IPS DF 6.9 (cell line): ENCODE data around the gene SGTA.
A peak's percentile ranks its signal among the peaks of the same experiment; 100 is the strongest.

Experiments
- DNase-seq: peaks from one replicate; pipeline ENCODE4 v3.0.0-alpha.2; 2013; ENCODE audit warnings: low read depth, low spot score
- H3K27ac ChIP-seq: one replicate; pipeline ENCODE4 v1.5.1; 2013; ENCODE audit warnings: low read length, control low read depth
- H3K27me3 ChIP-seq: 2 replicates; pipeline ENCODE4 v1.6.1; 2013; ENCODE audit warnings: mild to moderate bottlenecking, low read length; ENCODE audit not compliant: control insufficient read depth, insufficient read depth
- H3K36me3 ChIP-seq: 2 replicates; pipeline ENCODE4 v1.6.1; 2013; ENCODE audit warnings: low read length; ENCODE audit not compliant: control insufficient read depth, insufficient read depth
- H3K4me1 ChIP-seq: 2 replicates; pipeline ENCODE4 v1.6.1; 2013; ENCODE audit warnings: low read length; ENCODE audit not compliant: control insufficient read depth, insufficient read depth
- H3K4me3 ChIP-seq: 2 replicates; pipeline ENCODE4 v1.5.1; 2013; ENCODE audit warnings: mild to moderate bottlenecking, low read length
- H3K9me3 ChIP-seq: 2 replicates; pipeline ENCODE4 v1.6.1; 2013; ENCODE audit warnings: low read length, inconsistent platforms; ENCODE audit not compliant: control insufficient read depth, insufficient read depth
- WGBS: extraction: QIAGEN DNeasy Blood & Tissue Kit; methylation state at CpG from one replicate; pipeline ENCODE4 v1.1.7; 2013; ENCODE audit warnings: mixed read lengths, missing lambda C conversion rate; ENCODE audit not compliant: insufficient read length, insufficient coverage; 5-methylcytosine and 5-hydroxymethylcytosine counted together

The SGTA gene

GRCh38 chr19:2722541-2723344 is 60.3 kb downstream of the SGTA start:
- H3K36me3 ChIP-seq, result no peaks in the 10 kb centered on the region
- no peaks in the 10 kb centered on the region for H3K9me3 ChIP-seq
- H3K27me3 ChIP-seq, result no peaks in the 10 kb centered on the region
- H3K4me1 ChIP-seq, result peaks cover 2% of the 10 kb centered on the region; the same call in 1 of the 2 replicates
- DNase-seq, result no peak
- no peak overlapping the region for H3K27ac ChIP-seq
- WGBS, result no CpG with 5 or more reads among the region's 28 CpGs
- H3K4me3 ChIP-seq, result no peak overlapping the region

DNA sequence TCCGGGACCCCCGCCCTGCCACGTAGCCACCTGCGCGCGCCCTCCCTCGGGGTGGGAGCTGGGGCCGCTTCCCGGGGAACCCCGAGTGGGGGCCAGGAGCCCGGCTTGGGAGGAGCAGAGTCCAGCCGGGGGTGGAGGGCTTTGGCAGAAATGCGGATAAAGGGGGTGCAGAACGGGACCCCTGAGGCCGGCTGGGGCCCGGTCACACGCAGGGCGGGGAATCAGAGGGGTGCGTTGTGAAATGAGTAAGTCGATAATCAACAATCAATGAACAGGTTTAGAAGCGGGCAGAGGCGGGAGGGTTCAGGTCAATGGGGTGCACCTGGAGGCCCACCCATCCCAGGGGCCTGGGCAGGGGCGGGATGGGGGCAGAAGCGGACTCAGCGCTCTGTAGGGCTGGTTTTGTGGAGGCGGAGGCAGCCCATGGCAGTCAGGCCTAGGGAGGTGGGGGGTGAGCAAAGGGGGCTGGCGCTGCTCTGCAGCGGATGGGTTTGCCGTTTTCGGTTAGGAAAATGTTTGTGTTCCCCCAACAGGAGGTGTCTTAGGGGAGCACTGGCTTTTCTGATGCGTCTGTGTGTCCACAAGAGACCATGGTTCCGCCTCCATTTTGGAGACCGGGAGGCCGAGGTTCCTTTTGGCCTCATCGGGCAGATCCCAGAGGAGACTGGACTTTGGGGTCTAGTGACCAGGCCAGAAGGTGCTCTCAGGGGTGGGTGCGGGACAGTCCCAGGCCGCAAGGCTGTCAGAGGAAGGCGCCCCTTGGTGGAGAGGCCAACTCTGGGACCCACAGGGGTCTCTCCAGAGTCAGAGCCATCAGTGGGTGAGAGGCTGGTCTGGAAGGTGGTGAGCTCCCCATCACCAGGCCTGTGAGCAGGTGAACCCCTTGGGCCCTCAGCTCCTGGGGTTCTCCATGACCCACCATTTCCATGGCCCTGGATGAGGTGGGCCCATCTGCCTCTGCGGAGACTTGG is 61.2 kb downstream of the SGTA start:
- Histone ChIP-seq H3K9me3 (no peaks in the 10 kb centered on the region), H3K36me3 (no peaks in the 10 kb centered on the region), H3K4me1 (peaks cover 2% of the 10 kb centered on the region; the same call in 1 of the 2 replicates), H3K27me3 (no peaks in the 10 kb centered on the region), H3K4me3 (peak overlapping the region; percentile 44; the same call in 1 of the 2 replicates), H3K27ac (no peak overlapping the region)
- no CpG with 5 or more reads among the region's 39 CpGs for WGBS
- no peak for DNase-seq

- Histone ChIP-seq H3K4me3 (peak within 1 kb of the TSS; percentile 67), H3K4me1 (peaks cover 2% of the 10 kb centered on the region; the same call in 1 of the 2 replicates), H3K36me3 (no peaks in the 10 kb centered on the region), H3K9me3 (no peaks in the 10 kb centered on the region), H3K27ac (no peak within 1 kb of the TSS), H3K27me3 (no peaks in the 10 kb centered on the region)
- no CpG with 5 or more reads among the region's 100 CpGs for WGBS
- DNase-seq, result no peak
These were observed 62.1 kb downstream of the SGTA start, which contains the start of gene DIRAS1 for GRCh38 chr19:2720777-2721569. Gene DIRAS1, minus strand, starts transcription at chr19:2721372. Its CDS starts 3,566 bp downstream, at chr19:2717806.

- no peak for DNase-seq
- Histone ChIP-seq H3K27ac (no peak overlapping the region), H3K27me3 (no peaks in the 10 kb centered on the region), H3K9me3 (no peaks in the 10 kb centered on the region), H3K4me3 (peak overlapping the region; percentile 67; the same call in 1 of the 2 replicates), H3K4me1 (peaks cover 2% of the 10 kb centered on the region; the same call in 1 of the 2 replicates), H3K36me3 (no peaks in the 10 kb centered on the region)
- WGBS, result no CpG with 5 or more reads among the region's 37 CpGs
These were observed 62.9 kb downstream of the SGTA start for GRCh38 chr19:2719920-2720776.

GRCh38 chr19:2719232-2719735 is 63.8 kb downstream of the SGTA start:
- Histone ChIP-seq H3K4me1 (peaks cover 2% of the 10 kb centered on the region; the same call in 1 of the 2 replicates), H3K9me3 (no peaks in the 10 kb centered on the region), H3K4me3 (no peak overlapping the region), H3K27me3 (no peaks in the 10 kb centered on the region), H3K27ac (no peak overlapping the region), H3K36me3 (no peaks in the 10 kb centered on the region)
- WGBS, result no CpG with 5 or more reads among the region's 7 CpGs
- DNase-seq, result no peak

- peaks cover 2% of the 10 kb centered on the region; the same call in 1 of the 2 replicates for H3K4me1 ChIP-seq
- no peak overlapping the region for H3K4me3 ChIP-seq
- H3K27me3 ChIP-seq, result no peaks in the 10 kb centered on the region
- H3K36me3 ChIP-seq, result no peaks in the 10 kb centered on the region
- DNase-seq, result no peak
- no peak overlapping the region for H3K27ac ChIP-seq
- no peaks in the 10 kb centered on the region for H3K9me3 ChIP-seq
- no CpG with 5 or more reads among the region's 52 CpGs for WGBS
These were observed 65.2 kb downstream of the SGTA start for GRCh38 chr19:2717638-2718541.

DNA sequence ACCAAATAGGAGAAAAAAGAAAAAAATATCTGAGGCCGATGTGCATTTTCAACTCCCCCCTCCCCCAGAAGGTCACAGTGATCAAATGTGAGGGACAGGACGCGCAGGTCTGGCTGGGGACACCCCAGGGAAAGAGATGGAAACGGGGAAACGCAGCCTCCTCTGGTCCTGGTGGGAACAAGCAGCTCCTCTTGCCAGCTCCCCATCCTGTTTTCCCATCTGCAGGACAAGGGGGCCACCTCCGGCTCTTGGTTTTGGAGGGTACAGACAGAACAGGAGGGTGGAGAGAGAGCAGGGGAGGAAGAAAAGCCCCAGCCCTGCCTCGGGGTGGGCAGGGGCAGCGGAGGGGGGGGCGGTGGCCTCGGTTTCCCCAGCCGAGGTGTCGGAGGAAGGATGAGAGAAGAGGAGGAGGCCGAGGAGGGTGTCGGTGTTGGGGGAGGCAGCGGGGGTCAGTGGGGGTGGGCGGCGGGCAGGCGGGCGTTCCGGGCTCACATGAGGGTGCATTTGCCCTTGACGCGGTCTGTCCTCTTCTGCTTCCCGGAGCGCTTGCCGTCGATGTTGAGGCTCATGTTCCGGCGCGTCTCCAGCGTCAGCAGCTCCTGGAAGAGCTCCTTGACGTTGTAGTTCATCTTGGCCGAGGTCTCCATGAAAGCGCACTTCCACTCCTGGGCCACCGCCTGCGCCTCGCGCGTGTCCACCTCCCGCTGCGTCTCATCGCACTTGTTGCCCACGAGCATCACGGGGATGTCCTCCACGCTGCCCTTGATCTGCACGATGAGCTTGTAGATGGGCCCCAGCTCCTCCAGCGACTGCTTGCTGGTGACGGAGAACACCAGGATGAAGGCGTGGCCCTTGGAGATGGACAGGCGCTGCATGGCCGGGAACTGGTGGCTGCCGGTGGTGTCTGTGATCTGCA is 66.1 kb downstream of the SGTA start:
- no peaks in the 10 kb centered on the region for H3K9me3 ChIP-seq

GRCh38 chr19:2716275-2716650 is 66.8 kb downstream of the SGTA start:
- no peaks in the 10 kb centered on the region for H3K9me3 ChIP-seq
- no peaks in the 10 kb centered on the region for H3K36me3 ChIP-seq
- no peak overlapping the region for H3K4me3 ChIP-seq
- peaks cover 2% of the 10 kb centered on the region; the same call in 1 of the 2 replicates for H3K4me1 ChIP-seq
- H3K27ac ChIP-seq, result no peak overlapping the region
- no CpG with 5 or more reads among the region's 19 CpGs for WGBS
- no peaks in the 10 kb centered on the region for H3K27me3 ChIP-seq
- no peak for DNase-seq

More for the DNA sequence above, 66.1 kb downstream of the SGTA start:
- H3K4me1 ChIP-seq, result peaks cover 2% of the 10 kb centered on the region; the same call in 1 of the 2 replicates
- no peak for DNase-seq
- no peak overlapping the region for H3K4me3 ChIP-seq
- no peak overlapping the region for H3K27ac ChIP-seq
- no peaks in the 10 kb centered on the region for H3K27me3 ChIP-seq
- no CpG with 5 or more reads among the region's 51 CpGs for WGBS
- no peaks in the 10 kb centered on the region for H3K36me3 ChIP-seq
